ENCODE measurements around the gene TNS3.

The TNS3 gene

DNA sequence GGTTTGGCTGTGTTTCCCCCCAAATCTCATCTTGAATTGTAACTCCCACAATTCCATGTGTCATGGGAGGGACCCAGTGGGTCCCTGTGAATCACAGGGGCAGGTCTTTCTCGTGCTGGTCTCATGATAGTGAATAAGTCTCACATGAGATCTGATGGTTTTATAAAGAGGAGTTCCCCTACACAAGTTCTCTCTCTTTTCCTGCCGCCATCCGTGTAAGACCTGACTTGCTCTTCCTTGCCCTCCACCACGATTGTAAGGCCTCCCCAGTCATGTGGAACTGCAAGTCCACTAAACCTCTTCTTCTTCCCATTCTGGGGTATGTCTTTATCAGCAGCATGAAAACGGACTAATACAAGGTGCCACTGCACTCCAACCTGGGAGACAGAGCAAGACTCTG, 329.2 kb downstream of the TNS3 start:
- TF ChIP-seq, protein P1, sequence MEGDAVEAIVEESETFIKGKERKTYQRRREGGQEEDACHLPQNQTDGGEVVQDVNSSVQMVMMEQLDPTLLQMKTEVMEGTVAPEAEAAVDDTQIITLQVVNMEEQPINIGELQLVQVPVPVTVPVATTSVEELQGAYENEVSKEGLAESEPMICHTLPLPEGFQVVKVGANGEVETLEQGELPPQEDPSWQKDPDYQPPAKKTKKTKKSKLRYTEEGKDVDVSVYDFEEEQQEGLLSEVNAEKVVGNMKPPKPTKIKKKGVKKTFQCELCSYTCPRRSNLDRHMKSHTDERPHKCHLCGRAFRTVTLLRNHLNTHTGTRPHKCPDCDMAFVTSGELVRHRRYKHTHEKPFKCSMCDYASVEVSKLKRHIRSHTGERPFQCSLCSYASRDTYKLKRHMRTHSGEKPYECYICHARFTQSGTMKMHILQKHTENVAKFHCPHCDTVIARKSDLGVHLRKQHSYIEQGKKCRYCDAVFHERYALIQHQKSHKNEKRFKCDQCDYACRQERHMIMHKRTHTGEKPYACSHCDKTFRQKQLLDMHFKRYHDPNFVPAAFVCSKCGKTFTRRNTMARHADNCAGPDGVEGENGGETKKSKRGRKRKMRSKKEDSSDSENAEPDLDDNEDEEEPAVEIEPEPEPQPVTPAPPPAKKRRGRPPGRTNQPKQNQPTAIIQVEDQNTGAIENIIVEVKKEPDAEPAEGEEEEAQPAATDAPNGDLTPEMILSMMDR (IDR thresholded peaks at IDR 0.05; ENCODE audit: borderline replicate concordance, insufficient read depth, low read depth, low read length) = no peak
- H3K4me3 ChIP-seq (ENCODE audit: low read depth, low read length) = no peak overlapping the region

DNA sequence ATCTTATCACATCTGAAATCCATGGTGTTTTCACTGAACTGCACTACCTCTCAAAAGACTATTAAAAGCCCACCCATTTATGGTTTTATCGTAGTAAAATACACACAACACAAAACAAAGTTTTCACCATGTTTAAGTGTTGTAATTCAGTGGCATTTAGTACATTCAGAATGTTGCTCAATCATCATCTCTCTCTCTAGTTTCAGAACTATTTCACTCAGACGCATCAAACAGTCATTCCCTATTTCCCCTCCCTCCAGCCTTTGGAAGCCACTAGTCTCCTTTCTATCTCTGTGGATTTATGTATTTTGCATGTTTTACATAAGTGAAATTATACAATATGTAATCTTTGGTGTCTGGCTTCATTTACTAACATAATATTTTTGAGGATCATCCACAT, 332.6 kb downstream of the TNS3 start:
- TF ChIP-seq, protein P1 (IDR thresholded peaks at IDR 0.05; ENCODE audit: borderline replicate concordance, insufficient read depth, low read depth, low read length) = no peak
- no peak overlapping the region for H3K4me3 ChIP-seq (ENCODE audit: low read depth, low read length)

DNA sequence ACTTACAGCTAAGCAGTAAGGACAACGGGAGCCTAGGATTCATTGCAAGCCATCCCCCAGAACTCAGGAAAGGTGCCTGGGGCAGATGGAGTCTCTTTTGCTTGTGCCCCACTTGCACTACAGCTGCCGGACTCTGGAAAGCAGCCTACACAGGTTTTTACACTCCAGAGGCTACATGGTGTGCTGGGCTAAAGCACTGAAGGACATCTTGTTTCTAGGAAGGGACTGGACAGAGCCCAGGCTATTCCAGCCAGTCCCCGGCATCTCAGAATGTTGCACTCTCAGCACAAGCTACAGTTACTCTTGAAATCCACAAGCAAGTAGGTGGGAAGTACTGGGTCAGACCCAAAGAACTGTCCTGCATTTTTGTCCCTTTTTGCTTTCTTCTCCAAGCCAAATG, 333.1 kb downstream of the TNS3 start:
- no peak overlapping the region for H3K4me3 ChIP-seq (ENCODE audit: low read depth, low read length)
- TF ChIP-seq, protein P1 (IDR thresholded peaks at IDR 0.05; ENCODE audit: borderline replicate concordance, insufficient read depth, low read depth, low read length) = no peak

DNA sequence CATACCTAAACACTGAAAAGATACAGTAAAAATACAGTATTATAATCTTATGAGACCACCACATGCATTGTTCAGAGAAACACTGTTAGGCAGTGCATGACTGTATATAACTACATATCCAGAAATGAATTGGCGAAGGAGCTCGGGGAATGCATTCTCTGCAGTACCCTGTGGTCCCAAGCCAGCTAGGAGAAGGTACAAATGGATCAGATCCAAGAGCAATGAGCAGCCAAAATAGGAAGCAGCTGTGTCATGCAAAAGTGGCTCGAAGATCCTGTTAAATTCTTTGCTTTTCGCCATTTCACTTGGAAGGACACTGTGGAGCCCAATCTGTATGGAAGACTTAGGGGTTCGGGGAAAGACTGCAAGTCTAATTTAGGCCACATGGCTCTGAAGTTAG, 334.8 kb downstream of the TNS3 start:
- TF ChIP-seq, protein P1 (IDR thresholded peaks at IDR 0.05; ENCODE audit: borderline replicate concordance, insufficient read depth, low read depth, low read length) = no peak
- no peak overlapping the region for H3K4me3 ChIP-seq (ENCODE audit: low read depth, low read length)

DNA sequence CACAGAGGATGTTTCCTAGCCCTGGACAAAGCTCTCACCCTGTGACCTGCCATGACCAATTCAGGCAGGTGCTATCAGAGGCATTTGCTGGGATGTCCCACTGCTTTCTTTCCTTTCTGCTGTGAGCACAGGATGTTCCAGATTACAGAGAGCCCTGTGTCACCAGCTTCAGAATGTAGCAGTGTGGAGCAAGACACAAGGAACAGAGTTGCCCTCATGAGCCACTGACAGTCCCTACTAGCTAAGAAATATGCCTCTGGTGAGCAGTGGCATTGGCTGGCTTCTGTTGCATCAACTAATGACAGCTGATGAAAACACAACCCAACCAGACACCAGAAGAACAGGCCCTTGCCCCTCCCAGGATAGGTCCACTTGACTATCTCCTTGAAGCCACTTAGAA, 337.2 kb downstream of the TNS3 start:
- TF ChIP-seq, protein P1 (IDR thresholded peaks at IDR 0.05; ENCODE audit: borderline replicate concordance, insufficient read depth, low read depth, low read length) = no peak
- no peak overlapping the region for H3K4me3 ChIP-seq (ENCODE audit: low read depth, low read length)

DNA sequence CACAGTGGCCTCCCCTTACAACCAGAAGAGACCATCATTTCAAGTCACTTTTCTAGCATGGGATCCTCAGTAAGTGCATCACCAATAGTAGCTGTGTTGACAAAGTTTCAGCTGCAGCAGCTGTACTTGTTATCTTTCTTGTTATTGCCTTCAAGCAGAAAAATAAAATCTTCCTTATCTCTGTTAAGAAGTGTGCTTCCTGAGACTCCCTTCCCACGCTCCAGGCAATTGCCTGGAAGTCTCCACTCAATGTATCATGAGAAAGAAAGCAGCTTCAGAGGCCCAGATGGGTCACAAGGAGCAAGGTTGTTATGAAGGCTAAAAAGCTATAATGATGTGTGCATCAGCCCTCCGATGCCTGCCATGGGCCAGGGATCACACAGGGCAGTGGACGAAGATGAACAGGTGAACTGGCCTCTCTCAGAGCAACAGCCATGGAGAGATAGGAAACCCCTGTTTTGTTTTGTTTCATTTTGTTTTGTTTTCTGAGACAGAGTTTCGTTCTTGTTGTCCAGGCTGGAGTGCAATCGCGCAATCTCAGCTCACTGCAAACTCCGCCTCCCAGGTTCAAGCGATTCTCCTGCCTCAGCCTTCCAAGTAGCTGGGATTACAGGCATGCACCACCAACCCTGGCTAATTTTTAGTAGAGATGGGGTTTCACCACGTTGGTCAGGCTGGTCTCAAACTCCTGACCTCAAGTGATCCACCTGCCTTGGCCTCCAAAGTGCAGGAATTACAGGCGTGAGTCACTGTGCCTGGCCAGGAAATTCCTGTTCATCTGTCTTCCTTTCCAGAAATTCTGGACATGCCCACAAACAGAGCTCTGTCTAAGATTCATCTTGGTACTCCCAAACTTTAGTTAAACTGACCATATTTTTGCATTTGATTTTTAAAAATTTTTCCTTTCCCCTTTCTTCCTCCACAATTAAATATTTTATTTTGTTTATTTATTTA, 340.5 kb downstream of the TNS3 start:
- TF ChIP-seq, protein P1 (IDR thresholded peaks at IDR 0.05; ENCODE audit: borderline replicate concordance, insufficient read depth, low read depth, low read length) = no peak
- no peak overlapping the region for H3K4me3 ChIP-seq (ENCODE audit: low read depth, low read length)

DNA sequence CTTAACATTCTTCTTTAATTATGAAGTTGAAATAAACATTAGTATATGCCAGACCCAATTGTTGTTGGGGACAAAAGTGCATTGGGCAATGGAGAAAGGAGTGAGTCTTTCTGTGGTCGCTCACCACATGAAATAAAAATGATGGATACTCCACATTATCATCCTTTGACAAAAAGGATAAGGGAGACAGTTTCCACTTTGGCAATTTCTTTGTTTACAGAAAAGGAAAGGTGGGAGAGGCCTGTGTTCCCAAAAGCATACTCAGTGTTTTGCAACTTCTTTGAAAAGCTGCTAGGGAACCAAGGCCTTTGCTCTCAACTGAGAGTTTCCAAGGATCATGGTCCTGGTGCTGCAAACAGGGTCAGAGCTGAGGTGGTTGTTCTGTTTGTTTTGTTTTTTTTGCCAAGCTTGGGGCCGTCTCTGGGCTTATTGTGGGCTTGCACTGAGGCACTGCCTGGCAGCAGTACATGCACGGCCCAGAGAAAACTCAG, 341.9 kb downstream of the TNS3 start:
- TF ChIP-seq, protein P1 (IDR thresholded peaks at IDR 0.05; ENCODE audit: borderline replicate concordance, insufficient read depth, low read depth, low read length) = no peak
- H3K4me3 ChIP-seq (ENCODE audit: low read depth, low read length) = no peak overlapping the region

Measured in GM12875 (cell line).